HL-60/S4 treated with retinoic acid at 250 ng/mL for 4 days and 3 days (cell line): ENCODE data around the gene SHBG.
"Not testable (repeated sequence)": the region's sequence is repeated elsewhere in the genome, so short reads cannot be mapped to it uniquely, and the experiment has no call there.

Experiments used
- in situ Hi-C: fragments of 300-500 bp; cut with MboI; formaldehyde crosslinking; loops from 2 replicates; pipeline ENCODE4 v1.7.0; 2022; ENCODE audit warnings: low sequenced_read_pairs

Gene SHBG

DNA sequence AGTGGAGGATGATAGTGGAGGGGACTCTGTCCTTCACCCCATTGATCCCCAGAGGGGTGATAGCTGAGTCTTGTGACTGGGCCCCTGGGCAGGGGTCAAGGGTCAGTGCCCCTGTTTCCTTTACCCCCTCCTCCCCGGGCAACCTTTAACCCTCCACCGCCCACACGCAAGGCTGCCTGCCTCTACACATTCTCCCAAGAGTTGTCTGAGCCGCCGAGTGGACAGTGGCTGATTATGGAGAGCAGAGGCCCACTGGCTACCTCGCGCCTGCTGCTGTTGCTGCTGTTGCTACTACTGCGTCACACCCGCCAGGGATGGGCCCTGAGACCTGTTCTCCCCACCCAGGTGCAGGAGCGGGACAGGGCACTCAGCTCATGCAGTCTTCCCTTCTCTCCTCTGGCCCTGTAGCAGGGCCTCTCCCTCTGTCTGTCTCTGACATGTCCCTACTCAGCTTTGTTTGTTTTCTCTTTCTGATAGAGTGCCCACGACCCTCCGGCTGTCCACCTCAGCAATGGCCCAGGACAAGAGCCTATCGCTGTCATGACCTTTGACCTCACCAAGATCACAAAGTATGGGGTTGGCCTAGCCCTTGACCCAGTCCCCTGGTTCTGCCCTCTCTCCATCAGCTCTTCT lies at the start of gene SHBG:
Gene SHBG, plus strand, starts transcription at position 197 of the 633 bp plus-strand sequence. Its CDS starts 38 bp downstream, at position 235.
- in situ Hi-C loops, result no loop called here

- in situ Hi-C loops, result no loop called here
Measured at GRCh38 chr17:7580604-7581575, 49.0 kb upstream of the SHBG start.

GRCh38 chr17:7582396-7583252 lies 47.3 kb upstream of the SHBG start:
- in situ Hi-C loops, result no loop called here

DNA sequence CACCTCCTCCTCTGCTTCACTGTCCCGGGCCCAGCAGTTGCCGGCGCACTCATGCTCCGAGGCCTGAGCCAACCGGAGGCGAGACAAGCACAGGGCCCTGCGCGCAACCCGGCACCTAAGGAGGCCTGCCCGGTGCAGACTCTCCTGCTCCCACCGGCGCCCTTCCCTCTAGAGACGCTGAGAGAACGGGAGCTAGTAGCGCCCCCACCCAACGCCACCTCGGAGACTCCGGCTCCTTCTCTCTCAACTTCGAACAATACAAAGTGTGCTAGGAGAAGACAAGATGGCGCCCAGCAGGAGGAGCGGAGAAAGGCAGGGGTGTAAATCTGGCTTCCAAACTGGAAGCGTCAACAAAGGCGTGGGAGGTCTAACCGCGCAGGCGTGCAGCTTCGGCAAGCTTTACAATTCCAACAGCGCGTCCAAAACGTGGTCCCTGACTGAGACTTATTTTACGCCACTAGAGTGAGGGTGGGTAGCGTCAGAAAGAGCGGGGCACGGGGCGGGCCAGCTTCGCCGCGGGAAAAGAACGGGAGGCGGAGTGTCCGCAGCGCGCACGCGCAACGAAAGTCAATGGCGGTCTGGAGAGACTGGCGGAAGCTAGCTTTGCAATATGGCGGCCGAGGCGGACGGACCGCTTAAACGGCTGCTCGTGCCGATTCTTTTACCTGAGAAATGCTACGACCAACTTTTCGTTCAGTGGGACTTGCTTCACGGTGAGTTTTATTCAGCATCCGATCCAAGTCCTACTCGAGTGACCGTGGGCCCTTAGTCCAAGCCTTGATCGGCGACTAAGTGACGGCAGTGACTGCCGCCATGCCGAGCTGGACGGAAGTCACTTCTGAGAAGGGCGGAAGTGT lies 46.5 kb upstream of the SHBG start, which contains the start of gene MPDU1:
Gene MPDU1, plus strand, starts transcription at position 600 of the 857 bp plus-strand sequence. Its CDS starts 11 bp downstream, at position 611.
- in situ Hi-C loops, result no loop called here

DNA sequence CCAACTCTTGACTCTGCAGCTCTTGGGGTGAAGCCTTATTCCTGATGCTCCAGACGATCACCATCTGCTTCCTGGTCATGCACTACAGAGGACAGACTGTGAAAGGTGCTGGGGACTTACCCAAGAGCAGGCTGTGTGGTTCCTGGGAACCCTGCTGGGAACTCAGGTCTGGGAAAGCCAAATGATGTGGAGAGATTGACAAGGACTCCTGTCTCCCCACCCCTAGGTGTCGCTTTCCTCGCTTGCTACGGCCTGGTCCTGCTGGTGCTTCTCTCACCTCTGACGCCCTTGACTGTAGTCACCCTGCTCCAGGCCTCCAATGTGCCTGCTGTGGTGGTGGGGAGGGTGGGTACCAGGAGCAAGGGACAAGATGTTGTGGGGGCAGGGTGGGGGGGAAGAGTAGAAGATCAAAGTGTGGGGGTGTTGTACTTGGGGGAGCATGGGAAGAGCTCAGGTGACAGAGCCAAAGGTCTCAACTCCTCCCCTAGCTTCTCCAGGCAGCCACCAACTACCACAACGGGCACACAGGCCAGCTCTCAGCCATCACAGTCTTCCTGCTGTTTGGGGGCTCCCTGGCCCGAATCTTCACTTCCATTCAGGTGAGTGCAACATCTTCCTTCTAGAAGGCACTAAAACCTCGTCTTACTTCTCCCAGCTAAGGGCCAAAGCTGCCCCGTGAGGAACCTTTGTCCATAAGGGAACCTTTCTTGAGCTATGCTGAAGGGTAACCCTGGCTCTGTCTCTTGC lies 43.1 kb upstream of the SHBG start:
- in situ Hi-C loops, result no loop called here

DNA sequence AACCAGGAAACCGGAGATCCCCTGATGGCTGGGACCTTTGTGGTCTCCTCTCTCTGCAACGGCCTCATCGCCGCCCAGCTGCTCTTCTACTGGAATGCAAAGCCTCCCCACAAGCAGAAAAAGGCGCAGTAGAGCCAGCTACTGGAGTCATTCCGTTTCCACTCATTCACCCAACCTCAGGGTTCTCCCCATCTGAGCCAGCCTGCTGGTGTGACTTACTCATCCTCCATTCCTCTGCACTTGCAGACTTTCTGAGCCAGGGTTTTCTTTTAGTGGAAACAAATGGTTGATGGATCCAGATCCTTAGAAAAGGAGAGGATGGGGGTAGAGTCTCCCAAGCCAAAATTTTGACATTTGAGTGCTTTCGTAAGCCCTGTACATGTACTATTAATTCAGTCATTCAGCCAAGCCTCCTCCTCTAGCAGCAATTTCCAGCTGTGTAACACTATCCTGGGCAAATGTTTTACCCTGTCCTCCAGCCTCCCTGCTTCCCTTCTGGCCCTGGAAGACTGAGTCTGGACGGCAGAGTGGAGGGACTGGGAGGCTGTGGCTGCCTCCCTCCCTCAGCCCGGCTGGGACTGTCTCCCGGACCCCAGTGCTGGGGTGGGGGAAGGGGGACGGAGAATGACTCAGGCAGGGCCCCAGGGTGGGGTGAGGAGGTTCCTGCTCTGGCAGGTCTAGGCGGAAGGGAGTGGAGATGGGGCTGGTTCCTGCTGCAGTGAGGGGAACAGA lies 42.3 kb upstream of the SHBG start:
- in situ Hi-C loops, result no loop called here

DNA sequence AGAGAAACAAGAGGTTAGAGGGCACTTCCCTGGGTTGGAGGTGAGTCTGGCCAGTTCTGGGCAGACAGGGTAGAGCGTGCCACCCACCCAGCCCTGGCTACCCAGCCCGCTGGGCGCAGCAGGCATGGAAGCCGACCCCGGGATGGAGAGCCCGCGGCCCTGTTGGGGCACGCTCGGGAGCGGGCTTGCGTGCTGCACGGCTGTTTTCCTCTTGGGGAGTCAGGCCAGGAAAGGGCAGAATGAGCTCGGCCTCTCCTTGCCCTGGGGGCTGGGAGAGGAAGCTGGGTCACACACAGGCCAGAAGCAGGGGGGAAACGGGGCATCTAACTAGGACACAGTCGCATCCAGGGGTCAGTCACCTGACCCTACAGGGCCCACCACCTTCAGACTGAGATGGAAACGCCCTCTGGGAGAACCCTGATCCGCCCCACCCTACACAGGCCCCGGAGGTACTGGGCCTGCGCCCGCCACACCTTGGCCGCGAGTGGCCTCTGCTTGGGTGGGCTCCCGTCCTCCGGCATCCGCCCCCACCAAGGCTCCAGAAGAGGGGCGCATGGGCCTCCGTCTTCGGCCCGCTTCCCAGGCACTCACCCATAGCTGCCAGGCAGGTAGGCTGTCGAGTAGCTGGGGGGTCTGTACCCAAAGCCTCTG lies 41.3 kb upstream of the SHBG start:
- in situ Hi-C loops, result no loop called here

- in situ Hi-C loops, result no loop called here
Measured at GRCh38 chr17:7589204-7589868, 40.6 kb upstream of the SHBG start.

GRCh38 chr17:7589891-7590691 lies 39.8 kb upstream of the SHBG start, which contains the start of gene SOX15:
TSS of gene SOX15 (minus strand) at chr17:7590094. CDS start at chr17:7589676, 418 bp downstream.
- in situ Hi-C loops, result no loop called here

GRCh38 chr17:7590743-7591142 lies 39.2 kb upstream of the SHBG start:
- in situ Hi-C loops, result no loop called here

DNA sequence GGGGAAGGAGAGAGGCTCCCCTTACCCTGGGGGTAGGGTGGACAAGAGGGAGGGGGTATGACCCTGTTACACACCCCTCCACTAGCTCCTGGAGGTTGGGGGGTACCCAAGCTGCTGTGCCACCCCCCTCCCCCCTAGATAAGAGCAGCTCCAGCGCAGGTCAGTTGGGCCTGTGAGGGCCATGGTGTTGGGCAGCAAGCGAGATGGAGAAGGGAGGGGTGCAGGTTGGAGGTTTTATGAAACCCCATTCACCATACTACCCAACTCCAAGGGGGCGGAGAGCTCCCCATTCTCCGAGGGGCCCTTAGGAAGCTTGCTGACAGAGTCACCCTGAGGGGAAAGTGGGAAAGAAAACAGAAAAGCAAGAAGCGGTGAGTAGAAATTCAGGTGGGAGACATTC lies 38.3 kb upstream of the SHBG start:
- in situ Hi-C loops, result no loop called here

DNA sequence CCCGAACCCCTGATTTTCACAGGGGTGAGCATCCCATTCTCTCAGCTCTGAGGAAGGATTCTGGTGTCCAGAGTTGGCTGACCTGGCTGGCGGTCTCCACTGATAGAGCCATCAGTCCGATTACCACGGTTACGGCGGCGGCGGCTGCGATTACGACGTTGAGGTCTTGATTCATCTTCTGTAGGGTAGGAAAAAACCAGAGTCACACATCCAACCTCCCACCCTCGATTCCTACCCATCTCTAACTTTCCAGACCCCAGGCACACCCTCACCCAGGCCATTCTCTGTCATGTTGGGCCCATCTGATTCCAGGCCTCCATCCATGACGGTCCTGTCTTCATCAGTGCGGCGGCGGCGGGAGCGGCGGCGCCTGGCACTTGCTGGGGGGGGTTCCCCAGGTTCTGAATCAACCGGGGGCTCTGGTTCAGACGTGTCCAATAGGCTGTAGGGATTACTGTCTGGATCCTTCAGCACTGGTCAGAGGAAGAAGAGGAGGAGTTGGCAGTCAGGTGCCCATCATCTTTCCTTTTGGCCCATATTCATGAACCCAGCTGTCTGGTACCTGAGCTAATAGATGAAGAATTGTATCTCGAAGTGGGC lies 37.4 kb upstream of the SHBG start:
- in situ Hi-C loops, result no loop called here

- in situ Hi-C loops, result no loop called here
Measured at GRCh38 chr17:7593296-7593695, 36.6 kb upstream of the SHBG start.

DNA sequence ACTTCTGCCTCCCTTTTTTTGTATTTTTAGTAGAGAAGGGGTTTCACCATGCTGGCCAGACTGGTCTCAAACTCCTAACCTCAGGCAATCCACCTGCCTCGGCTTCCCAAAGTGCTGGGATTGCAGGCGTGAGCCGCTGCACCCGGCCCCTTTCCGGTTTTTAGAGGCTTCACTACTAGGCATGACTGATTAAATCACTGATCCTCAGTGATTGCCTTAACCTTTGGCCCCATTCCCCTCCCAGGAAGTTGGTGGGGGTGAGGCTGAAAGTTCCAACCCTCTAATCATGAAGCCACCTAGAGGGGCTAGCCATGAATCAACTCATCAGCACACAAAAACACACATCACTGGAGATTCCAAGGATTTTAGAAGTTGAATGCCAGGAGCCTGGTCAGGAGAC lies 32.4 kb upstream of the SHBG start:
- in situ Hi-C loops, result not testable (repeated sequence)

- in situ Hi-C loops, result no loop called here
Measured at GRCh38 chr17:7606280-7606679, 23.7 kb upstream of the SHBG start.

DNA sequence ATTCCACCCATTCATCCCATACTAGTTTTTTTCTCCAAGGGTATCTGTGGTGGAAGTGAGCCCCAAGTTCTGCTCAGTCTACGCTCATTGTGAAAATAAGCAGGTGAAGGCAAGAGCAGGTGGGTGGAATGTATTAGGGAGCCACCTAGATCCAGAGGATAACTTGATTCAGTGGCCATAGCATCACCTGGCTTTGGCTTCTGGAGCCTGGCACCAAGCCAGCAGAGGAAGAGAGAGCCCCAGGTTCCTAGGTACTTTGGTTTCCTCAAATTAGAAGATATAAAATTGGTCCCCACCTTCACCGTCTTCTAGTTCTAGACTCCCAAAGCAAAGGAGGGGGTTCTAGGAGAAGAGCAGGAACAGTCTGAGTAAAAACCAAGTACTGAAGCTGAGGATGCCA lies 19.3 kb upstream of the SHBG start:
- in situ Hi-C loops, result no loop called here
